Measurements from ENCODE around the gene MYO16. TPM values are rescaled to one million over a fixed set of nuclear protein-coding genes. Genes with fewer than 3 reads are reported as not detected.

Gene MYO16
- total RNA-seq, 1 experiment from 2014 or later, result 0.10 TPM

DNA sequence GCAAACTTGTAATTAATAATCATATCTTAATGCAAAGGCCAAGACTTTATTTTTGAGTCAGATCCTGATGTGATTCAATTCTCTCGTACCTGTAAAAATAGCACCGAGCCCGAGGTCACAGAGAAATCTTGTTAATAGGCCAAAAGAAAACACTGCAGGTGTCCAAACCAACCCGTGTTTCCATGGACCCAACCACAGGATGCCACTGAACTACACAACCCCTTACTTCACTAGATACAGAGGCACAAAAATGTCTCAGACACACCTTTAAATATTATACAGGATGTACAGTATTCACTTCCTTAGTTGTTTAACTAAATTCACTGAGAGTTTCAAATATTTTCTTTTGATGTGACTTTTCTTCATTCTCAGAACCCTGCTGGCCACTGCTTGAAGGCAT, 530.9 kb downstream of the MYO16 start:
- no peak for DNase-seq (ENCODE audit: extremely low read depth, low read depth)

DNA sequence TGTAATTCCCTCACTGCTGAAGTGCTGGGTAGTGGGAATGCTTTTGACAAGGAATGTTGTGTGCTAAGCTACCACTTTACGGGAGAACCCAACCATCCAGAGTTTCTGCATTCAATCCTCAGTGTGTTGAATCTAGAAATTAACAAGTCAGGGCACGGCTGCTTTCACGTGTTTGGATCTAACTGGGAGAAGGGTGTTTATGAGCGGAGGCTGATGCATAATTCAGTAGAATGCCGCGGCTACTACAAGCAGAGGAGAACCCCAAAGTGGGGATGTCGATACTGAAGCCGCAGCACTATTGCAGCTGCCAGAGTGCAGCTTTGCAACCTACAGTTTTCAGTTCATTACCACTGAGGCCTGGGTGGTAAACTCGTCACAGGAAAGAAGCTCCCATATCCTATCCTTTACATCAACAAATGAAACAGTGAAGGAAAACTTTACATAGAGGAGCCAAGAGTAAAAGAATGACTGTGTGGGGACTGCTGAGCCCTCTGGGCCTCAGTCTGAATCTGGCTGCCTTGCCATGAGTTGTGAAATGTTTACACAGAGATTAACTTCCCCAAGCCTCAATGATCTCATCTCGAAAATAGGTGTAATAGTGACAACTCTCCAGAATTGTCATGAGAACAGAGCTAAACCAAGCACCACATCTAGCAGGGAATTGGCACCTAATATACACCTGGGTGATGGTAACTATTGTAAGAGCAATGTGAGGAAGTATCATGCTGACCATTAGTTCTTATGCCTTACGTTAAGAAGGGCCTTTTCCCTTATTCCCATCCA, 531.7 kb downstream of the MYO16 start:
- DNase-seq (ENCODE audit: extremely low read depth, low read depth), result peak; percentile 46

GRCh38 chr13:109162248-109163036, 533.0 kb downstream of the MYO16 start:
- no peak for DNase-seq (ENCODE audit: extremely low read depth, low read depth)

- DNase-seq (ENCODE audit: extremely low read depth, low read depth), result no peak
Measured at GRCh38 chr13:109163037-109163379, 533.6 kb downstream of the MYO16 start.

- no peak for DNase-seq (ENCODE audit: extremely low read depth, low read depth)
Measured at GRCh38 chr13:109165417-109165904, 536.0 kb downstream of the MYO16 start.

DNA sequence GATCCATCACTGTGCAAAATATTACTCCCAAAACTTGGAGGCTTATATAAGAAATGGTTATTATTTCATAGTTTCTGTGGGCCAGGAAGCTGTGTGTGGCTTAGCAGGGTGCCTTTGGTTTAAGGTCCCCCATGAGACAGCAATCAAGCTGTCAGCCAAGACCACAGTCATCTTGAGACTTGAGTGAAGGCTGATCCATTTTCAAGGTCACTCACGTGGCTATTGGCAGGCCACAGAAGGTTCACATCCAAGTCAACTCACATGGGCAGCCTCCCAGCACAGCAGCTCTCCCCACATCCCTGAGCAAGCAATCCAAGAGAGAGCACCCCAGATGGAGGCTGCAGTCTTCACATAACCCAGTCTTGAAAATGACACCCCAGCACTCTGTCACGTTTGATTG, 537.4 kb downstream of the MYO16 start:
- no peak for DNase-seq (ENCODE audit: extremely low read depth, low read depth)

DNA sequence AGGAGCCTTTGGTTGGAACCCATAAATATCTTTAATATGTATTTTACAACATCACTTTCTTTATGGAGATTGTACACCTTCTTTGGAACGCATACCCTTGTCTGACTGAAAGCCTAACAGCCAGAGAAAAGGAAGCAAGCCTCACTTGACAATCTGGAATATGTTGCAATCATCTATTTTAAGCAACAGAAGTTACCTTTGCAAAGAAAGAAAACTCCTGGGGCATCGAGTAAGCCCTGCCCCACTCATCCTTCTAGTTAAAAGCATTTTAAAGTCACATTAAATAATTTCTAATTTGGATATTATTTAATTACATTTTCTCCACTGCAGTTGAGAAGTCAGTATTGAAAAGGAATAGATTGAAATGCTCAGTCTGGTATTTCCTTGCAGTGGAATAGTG, 542.7 kb downstream of the MYO16 start:
- DNase-seq (ENCODE audit: extremely low read depth, low read depth), result no peak

DNA sequence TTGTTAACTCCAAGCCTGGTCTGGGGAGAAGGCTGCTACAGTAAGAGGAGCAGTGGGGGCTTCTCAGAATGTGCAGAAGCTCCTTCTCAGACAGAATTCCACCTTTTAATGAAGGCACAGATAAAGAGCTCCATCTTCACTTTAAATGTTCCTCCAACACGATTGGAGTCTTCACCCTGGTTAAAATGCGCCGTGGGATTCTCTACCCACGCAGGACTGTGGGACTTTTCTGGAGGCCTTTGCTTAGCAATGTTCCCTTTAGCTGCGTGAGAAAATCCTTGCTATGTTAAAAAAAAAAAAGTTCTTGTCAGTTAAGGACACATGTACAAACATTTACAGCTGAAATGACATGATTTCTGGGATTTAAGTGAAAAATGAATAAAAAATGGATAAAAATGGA, 546.3 kb downstream of the MYO16 start:
- DNase-seq (ENCODE audit: extremely low read depth, low read depth), result no peak

DNA sequence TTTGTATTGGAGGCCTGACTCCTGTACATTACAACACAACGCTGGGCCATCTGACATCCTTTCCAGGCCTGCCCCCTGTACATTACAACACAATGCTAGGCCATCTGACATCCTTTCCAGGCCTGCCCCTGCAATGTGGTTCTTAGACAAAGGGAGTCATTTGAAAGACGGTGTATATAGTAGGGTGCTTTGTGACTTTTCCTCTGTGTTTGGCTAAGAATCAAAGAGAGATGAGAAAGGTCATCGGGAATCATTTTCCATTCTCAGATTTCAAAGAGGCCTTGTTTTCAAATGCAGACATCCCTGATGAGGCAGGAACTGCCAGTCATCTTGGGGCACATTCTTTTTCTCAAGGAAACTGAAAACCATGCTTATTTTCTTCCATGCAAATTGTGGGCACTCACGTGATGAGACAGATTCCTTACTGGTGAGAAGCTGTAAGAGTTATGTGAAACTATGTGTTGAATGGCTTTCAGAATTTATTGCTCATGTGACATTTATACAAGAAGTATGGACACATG, 551.6 kb downstream of the MYO16 start:
- no peak for DNase-seq (ENCODE audit: extremely low read depth, low read depth)

- DNase-seq (ENCODE audit: extremely low read depth, low read depth), result no peak
Measured at GRCh38 chr13:109182777-109183465, 553.5 kb downstream of the MYO16 start.

DNA sequence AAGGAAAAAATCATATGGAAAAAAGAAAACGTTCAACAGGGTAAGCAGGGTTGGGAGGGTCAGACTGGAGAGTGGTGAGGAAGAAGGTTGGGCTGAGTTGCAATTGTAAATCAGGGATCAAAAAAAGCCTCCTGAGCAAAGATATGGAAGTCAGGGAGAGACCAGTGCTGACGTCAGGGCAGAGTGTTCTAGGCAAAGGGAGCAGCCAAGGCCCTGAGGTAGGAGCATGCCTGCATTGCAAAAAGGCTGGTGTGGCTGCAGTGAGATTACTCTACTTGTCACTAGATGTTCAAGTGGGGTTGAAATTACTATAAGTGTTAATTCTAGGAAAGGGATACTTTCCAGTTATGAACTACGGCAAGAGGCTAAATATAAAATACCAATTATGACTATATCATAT, 562.0 kb downstream of the MYO16 start:
- no peak for DNase-seq (ENCODE audit: extremely low read depth, low read depth)

GRCh38 chr13:109192306-109192705, 562.9 kb downstream of the MYO16 start:
- no peak for DNase-seq (ENCODE audit: extremely low read depth, low read depth)

GRCh38 chr13:109196948-109197347, 567.5 kb downstream of the MYO16 start:
- no peak for DNase-seq (ENCODE audit: extremely low read depth, low read depth)

DNA sequence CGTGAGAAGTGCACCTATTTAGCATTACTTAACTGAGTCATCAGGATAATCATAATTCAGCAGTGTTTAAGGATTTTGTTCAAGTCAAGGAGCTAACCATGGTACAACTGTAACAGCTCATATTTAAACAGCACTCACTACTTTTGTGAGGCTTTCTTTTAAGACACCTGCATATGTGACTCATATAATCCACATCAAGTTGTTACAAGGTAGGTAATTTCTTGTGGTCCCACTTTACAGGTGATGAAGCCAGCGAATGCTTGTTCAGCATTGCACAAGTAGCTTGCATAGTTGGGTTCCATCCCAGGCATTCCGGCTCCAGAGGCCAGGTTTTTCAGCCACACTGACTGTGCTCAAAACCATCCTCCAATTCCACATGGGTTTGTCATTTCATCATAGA, 569.2 kb downstream of the MYO16 start:
- no peak for DNase-seq (ENCODE audit: extremely low read depth, low read depth)

- no peak for DNase-seq (ENCODE audit: extremely low read depth, low read depth)
Measured at GRCh38 chr13:109199280-109199679, 569.9 kb downstream of the MYO16 start.

GRCh38 chr13:109200556-109200955, 571.1 kb downstream of the MYO16 start:
- DNase-seq (ENCODE audit: extremely low read depth, low read depth), result no peak

- no peak for DNase-seq (ENCODE audit: extremely low read depth, low read depth)
Measured at GRCh38 chr13:109203587-109203986, 574.2 kb downstream of the MYO16 start.

- DNase-seq (ENCODE audit: extremely low read depth, low read depth), result no peak
Measured at GRCh38 chr13:109204252-109204651, 574.8 kb downstream of the MYO16 start.

- DNase-seq (ENCODE audit: extremely low read depth, low read depth), result no peak
Measured at GRCh38 chr13:109204657-109205056, 575.2 kb downstream of the MYO16 start.

GRCh38 chr13:109205315-109205714, 575.9 kb downstream of the MYO16 start:
- no peak for DNase-seq (ENCODE audit: extremely low read depth, low read depth)

DNA sequence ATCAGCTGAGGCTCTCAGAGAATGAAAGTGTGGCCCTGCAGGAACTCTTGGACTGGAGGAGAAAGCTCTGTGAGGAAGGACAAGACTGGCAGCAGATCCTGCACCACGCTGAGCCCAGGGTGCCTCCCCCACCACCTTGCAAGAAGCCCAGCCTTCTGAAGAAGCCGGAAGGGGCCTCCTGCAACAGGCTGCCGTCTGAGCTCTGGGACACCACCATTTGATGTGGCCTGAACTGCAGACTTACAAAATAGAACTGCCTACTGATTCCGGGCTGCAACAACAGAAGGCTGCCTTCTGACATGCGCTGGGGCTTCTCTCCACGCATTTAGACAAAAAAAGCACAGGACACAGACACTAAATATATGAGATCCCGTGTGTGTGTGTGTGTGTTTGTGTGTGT, 577.2 kb downstream of the MYO16 start:
- DNase-seq (ENCODE audit: extremely low read depth, low read depth), result no peak

Data from NCI-H460 (cell line).